ENCODE results near the gene ENDOU.

- TF ChIP-seq ZFP30 (CRISPR knock-in tag; IDR thresholded peaks at IDR 0.05) (no peak), CSDC2 (CRISPR knock-in tag; IDR thresholded peaks at IDR 0.05) (no peak), ESRRG (CRISPR knock-in tag; IDR thresholded peaks at IDR 0.05) (no peak), ZC3H10 (CRISPR knock-in tag; IDR thresholded peaks at IDR 0.05) (no peak), PATZ1 (CRISPR knock-in tag; IDR thresholded peaks at IDR 0.05; ENCODE audit: borderline replicate concordance) (no peak), PPARA (CRISPR knock-in tag; IDR thresholded peaks at IDR 0.05; ENCODE audit: borderline replicate concordance) (no peak), RARB (CRISPR knock-in tag; IDR thresholded peaks at IDR 0.05) (no peak), ZFP3 (CRISPR knock-in tag; IDR thresholded peaks at IDR 0.05) (no peak), ZNF565 (CRISPR knock-in tag; conservative IDR thresholded peaks at IDR 0.05; ENCODE audit: low read depth) (no peak), BACH2 (CRISPR knock-in tag; IDR thresholded peaks at IDR 0.05; ENCODE audit: borderline replicate concordance) (no peak), POU6F1 (CRISPR knock-in tag; IDR thresholded peaks at IDR 0.05; ENCODE audit: borderline replicate concordance, low read depth) (no peak), GLIS3 (CRISPR knock-in tag; IDR thresholded peaks at IDR 0.05) (no peak), TCF4 (CRISPR knock-in tag; IDR thresholded peaks at IDR 0.05; ENCODE audit: borderline replicate concordance) (no peak), ARNTL (CRISPR knock-in tag; IDR thresholded peaks at IDR 0.05; ENCODE audit: borderline replicate concordance, low read depth) (no peak)
Observed at GRCh38 chr12:47737936-47738594, 12.8 kb upstream of the ENDOU start.

All from SK-N-SH treated with all-trans-retinoic acid at 6 μM for 48 hours (cell line).